ENCODE measurements around the gene ZNF160.

- TF ChIP-seq, protein P1, sequence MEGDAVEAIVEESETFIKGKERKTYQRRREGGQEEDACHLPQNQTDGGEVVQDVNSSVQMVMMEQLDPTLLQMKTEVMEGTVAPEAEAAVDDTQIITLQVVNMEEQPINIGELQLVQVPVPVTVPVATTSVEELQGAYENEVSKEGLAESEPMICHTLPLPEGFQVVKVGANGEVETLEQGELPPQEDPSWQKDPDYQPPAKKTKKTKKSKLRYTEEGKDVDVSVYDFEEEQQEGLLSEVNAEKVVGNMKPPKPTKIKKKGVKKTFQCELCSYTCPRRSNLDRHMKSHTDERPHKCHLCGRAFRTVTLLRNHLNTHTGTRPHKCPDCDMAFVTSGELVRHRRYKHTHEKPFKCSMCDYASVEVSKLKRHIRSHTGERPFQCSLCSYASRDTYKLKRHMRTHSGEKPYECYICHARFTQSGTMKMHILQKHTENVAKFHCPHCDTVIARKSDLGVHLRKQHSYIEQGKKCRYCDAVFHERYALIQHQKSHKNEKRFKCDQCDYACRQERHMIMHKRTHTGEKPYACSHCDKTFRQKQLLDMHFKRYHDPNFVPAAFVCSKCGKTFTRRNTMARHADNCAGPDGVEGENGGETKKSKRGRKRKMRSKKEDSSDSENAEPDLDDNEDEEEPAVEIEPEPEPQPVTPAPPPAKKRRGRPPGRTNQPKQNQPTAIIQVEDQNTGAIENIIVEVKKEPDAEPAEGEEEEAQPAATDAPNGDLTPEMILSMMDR (IDR thresholded peaks at IDR 0.05; ENCODE audit: low read length): no peak
- no peak for TF ChIP-seq EZH2 (optimal IDR thresholded peaks at IDR 0.05; ENCODE audit: low read depth, low read length)
These were observed 35.0 kb downstream of the ZNF160 start for GRCh38 chr19:53068199-53068598.
